Measurements from ENCODE around the gene PPIP5K1.
"Not testable (repeated sequence)": the region's sequence is repeated elsewhere in the genome, so short reads cannot be mapped to it uniquely, and the experiment has no call there.

The PPIP5K1 gene

GRCh38 chr15:43544266-43544665, 45.7 kb downstream of the PPIP5K1 start:
- DNase-seq: no peak

GRCh38 chr15:43541785-43542184, 48.2 kb downstream of the PPIP5K1 start:
- no peak for DNase-seq

GRCh38 chr15:43538091-43538490, 51.9 kb downstream of the PPIP5K1 start:
- DNase-seq: no peak

- no peak for DNase-seq
Measured at GRCh38 chr15:43534897-43535296, 55.1 kb downstream of the PPIP5K1 start.

- DNase-seq: not testable (repeated sequence)
Measured at GRCh38 chr15:43532826-43533225, 57.2 kb downstream of the PPIP5K1 start.

- DNase-seq: no peak
Measured at GRCh38 chr15:43531018-43531670, 58.9 kb downstream of the PPIP5K1 start.

- no peak for DNase-seq
Measured at GRCh38 chr15:43529587-43530345, 60.2 kb downstream of the PPIP5K1 start.

GRCh38 chr15:43529141-43529540, 60.9 kb downstream of the PPIP5K1 start:
- no peak for DNase-seq

GRCh38 chr15:43528542-43529007, 61.4 kb downstream of the PPIP5K1 start:
- DNase-seq: no peak

- DNase-seq: no peak
Measured at GRCh38 chr15:43527802-43528541, 62.0 kb downstream of the PPIP5K1 start.

- DNase-seq: no peak
Measured at GRCh38 chr15:43527016-43527801, 62.8 kb downstream of the PPIP5K1 start.

- no peak for DNase-seq
Measured at GRCh38 chr15:43526261-43526930, 63.6 kb downstream of the PPIP5K1 start.

GRCh38 chr15:43525131-43525530, 64.9 kb downstream of the PPIP5K1 start:
- no peak for DNase-seq

- DNase-seq: no peak
Measured at GRCh38 chr15:43524254-43524845, 65.7 kb downstream of the PPIP5K1 start.

- DNase-seq: no peak
Measured at GRCh38 chr15:43523646-43524045, 66.4 kb downstream of the PPIP5K1 start.

- DNase-seq: no peak
Measured at GRCh38 chr15:43522247-43522646, 67.8 kb downstream of the PPIP5K1 start.

- no peak for DNase-seq
Measured at GRCh38 chr15:43521419-43521818, 68.6 kb downstream of the PPIP5K1 start.

- DNase-seq: no peak
Measured at GRCh38 chr15:43520138-43520537, 69.9 kb downstream of the PPIP5K1 start.

GRCh38 chr15:43519196-43519595, 70.8 kb downstream of the PPIP5K1 start:
- no peak for DNase-seq

GRCh38 chr15:43518197-43518761, 71.7 kb downstream of the PPIP5K1 start:
- DNase-seq: peak; percentile 73

Measured in NCI-H1092 treated with DMSO at 0.1 percent for 48 hours (cell line).